Upper lobe of left lung (tissue), 6 donors: ENCODE data around the gene ERBIN. TPM values are rescaled to one million over a fixed set of nuclear protein-coding genes. Genes with fewer than 3 reads are reported as not detected.
"Not testable (repeated sequence)": the region's sequence is repeated elsewhere in the genome, so short reads cannot be mapped to it uniquely, and the experiment has no call there.

Experiments used
- ATAC-seq, 2 donors: fragments of 200-7000 bp; cut with Tn5 transposase; one replicate each; pipeline ENCODE4 v1.9.1; 2022; ENCODE audit warnings: mild to moderate bottlenecking in 2 of 2, moderate library complexity in 2 of 2; ENCODE audit not compliant: low FRiP score in 2 of 2
- DNase-seq, 2 donors: peaks; one replicate each; pipeline ENCODE4 v3.0.0-alpha.2; 2019 to 2020
- H3K27ac ChIP-seq, 4 donors: fragments of 200-600 bp; sonication (generic); one replicate each; pipeline ENCODE4 v1.5.1; 2016 to 2019
- H3K27me3 ChIP-seq, 4 donors: fragments of 200-600 bp; sonication (generic); one replicate each; pipeline ENCODE4 v1.5.1; 2017 to 2019
- H3K36me3 ChIP-seq, 4 donors: fragments of 200-600 bp; sonication (generic); one replicate each; pipeline ENCODE4 v1.5.1; 2016 to 2019
- H3K4me1 ChIP-seq, 4 donors: fragments of 200-600 bp; sonication (generic); one replicate each; pipeline ENCODE4 v1.5.1; 2018 to 2019
- H3K4me3 ChIP-seq, 4 donors: fragments of 200-600 bp; sonication (generic); one replicate each; pipeline ENCODE4 v1.5.1; 2017 to 2019; ENCODE audit warnings: mild to moderate bottlenecking in 2 of 4, moderate library complexity in 1 of 4
- H3K9me3 ChIP-seq, 4 donors: fragments of 200-600 bp; sonication (generic); one replicate each; pipeline ENCODE4 v1.5.1; 2018 to 2019
- EP300 ChIP-seq, 4 donors: sonication (generic); formaldehyde crosslinking; IDR thresholded peaks; one replicate each; pipeline ENCODE4 v1.5.1; 2017; ENCODE audit warnings: antibody characterized with exemption in 4 of 4, control low read depth in 2 of 4
- POLR2A ChIP-seq, 4 donors: fragments of 450-650 bp; IDR thresholded peaks; one replicate each; pipeline ENCODE4 v1.5.1; 2016 to 2017; ENCODE audit warnings: antibody characterized with exemption in 4 of 4, mild to moderate bottlenecking in 2 of 4
- POLR2AphosphoS5 ChIP-seq, 2 donors: sonication (generic); formaldehyde crosslinking; IDR thresholded peaks; one replicate each; pipeline ENCODE4 v1.5.1; 2017; ENCODE audit warnings: antibody characterized with exemption in 2 of 2
- WGBS, 2 donors: methylation state at CpG; one replicate each; pipeline ENCODE4 v1.1.5; 2017 to 2018; 5-methylcytosine and 5-hydroxymethylcytosine counted together
- total RNA-seq, 6 donors: library from RNA; depleted of rRNA in 4 of 6; stranded (reverse); fragments of >200 nt in 4 of 6; gene quantifications; one replicate each; pipeline versions ENCODE4 v1.1.0 to v1.2.1, GENCODE V29; 2016 to 2021
- TF ChIP-seq, protein P1 (sequence below), 6 experiments: fragments of 450-650 bp in 4 of 6; fragments of 200-600 bp in 2 of 6; sonication (generic) in 2 of 6; IDR thresholded peaks; one replicate each; pipeline ENCODE4 v1.5.1; 2016 to 2019; ENCODE audit warnings: antibody characterized with exemption in 6 of 6
- donor health status: DM: no; HTN: no; CAD: no; lungs with moderate emphysema.
- donor health status: DM: no; HTN: yes; CAD: no; lungs with severe emphysema.

Gene ERBIN
- total RNA-seq, 6 donors from 2014 or later = 21.0 to 111 (median 58.2) TPM

DNA sequence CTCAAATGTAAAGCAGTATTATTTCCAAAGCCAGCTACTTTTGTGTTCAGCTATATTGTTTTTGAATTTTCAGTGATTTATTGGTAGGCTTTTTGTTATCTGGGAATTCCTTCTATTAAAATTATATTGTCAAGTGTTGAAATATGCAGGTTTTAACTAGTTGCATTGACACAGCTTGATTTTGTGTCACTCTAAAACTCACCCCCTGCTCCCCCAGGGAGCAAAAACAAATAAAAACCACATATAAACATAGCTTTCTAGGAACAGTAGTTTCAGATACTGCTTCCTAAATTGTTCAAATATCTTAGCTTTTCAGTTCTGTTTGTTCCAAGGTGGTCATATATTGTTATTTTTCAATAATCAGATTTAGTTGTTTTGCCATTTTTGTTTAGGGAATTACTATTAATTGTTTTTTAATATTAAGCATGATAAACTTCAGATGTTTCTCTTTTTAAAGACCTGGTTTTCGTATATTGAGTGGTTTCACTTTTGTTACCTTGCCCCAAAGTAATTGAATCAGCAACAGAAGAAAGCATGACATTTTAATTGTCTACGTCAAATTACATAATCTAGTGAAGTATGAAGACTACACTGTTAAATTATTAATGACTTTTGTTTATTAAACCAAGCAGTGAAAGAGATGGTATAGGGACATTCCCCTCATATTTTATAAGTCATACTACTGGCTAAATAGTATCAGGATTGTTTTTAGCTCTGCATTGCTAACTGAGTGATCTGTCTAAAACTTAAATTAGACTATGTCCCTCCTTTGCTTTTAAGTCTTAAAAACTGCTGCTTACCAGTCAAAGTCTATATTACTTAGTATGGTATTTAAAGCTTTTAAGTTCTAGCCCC, 43.4 kb downstream of the ERBIN start:
- no peaks in the 10 kb centered on the region for H3K36me3 ChIP-seq
- no peak for ATAC-seq
- H3K27me3 ChIP-seq = no peaks in the 10 kb centered on the region
- peaks cover 29 to 53% (median 41%) of the 10 kb centered on the region in 4 donors for H3K4me1 ChIP-seq
- TF ChIP-seq EP300 (IDR thresholded peaks at IDR 0.05) (no peak), POLR2A (IDR thresholded peaks at IDR 0.05) (no peak)
- TF ChIP-seq, protein P1, sequence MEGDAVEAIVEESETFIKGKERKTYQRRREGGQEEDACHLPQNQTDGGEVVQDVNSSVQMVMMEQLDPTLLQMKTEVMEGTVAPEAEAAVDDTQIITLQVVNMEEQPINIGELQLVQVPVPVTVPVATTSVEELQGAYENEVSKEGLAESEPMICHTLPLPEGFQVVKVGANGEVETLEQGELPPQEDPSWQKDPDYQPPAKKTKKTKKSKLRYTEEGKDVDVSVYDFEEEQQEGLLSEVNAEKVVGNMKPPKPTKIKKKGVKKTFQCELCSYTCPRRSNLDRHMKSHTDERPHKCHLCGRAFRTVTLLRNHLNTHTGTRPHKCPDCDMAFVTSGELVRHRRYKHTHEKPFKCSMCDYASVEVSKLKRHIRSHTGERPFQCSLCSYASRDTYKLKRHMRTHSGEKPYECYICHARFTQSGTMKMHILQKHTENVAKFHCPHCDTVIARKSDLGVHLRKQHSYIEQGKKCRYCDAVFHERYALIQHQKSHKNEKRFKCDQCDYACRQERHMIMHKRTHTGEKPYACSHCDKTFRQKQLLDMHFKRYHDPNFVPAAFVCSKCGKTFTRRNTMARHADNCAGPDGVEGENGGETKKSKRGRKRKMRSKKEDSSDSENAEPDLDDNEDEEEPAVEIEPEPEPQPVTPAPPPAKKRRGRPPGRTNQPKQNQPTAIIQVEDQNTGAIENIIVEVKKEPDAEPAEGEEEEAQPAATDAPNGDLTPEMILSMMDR (IDR thresholded peaks at IDR 0.05) = no peak
- WGBS, 2 donors = 41 to 44% methylated on average over 2 of the region's 2 CpGs
- DNase-seq = no peak
- no peak overlapping the region for H3K27ac ChIP-seq
- H3K4me3 ChIP-seq = no peak overlapping the region
- no peaks in the 10 kb centered on the region for H3K9me3 ChIP-seq

DNA sequence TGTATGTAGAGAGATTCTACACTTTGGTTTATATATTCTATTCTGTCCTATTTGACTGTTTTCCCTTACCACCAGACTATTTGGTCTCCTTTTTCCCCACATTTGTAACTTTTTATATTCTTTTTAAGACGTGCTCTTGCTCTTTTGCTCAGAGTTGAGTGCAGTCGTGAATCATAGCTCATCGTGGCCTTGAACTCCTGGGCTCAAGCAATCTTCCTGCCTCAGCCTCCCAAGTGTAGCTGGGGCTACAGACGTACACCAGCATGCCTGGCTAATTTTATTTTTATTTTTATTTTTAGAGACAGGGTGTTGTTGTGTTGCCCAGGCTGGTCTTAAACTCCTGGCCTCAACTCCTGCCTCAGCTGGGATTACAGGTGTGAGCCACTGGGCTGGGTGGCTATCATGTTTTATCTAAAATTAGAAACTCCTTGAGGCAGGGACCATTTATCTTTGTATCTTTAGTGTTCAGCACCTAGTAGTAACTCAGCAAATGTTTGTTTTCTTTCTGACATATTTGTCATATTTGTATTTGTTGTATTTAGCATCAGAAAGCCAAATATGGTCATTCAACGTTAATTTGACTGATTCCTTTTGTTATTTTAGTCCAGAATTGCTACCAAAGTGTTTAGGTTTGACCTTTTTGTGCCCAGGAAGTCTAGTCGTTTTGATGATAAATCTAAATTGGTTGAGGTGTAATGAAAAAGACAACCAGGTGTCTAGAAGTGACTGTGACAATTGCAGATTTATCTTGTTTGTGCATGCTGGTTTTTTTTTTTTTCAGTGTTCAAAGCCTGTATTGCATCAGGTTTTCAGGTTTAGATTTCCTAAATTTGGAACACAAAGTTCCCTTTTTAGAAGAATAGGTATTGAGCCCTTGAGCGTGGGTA, 44.3 kb downstream of the ERBIN start:
- WGBS, 2 donors = 61 to 64% methylated on average over 7 of the region's 7 CpGs
- H3K36me3 ChIP-seq = no peaks in the 10 kb centered on the region
- H3K27ac ChIP-seq = no peak overlapping the region
- DNase-seq (no peak), ATAC-seq (no peak)
- H3K9me3 ChIP-seq = no peaks in the 10 kb centered on the region
- H3K27me3 ChIP-seq = no peaks in the 10 kb centered on the region
- no peak overlapping the region for H3K4me3 ChIP-seq
- peaks cover 25 to 48% (median 39%) of the 10 kb centered on the region in 4 donors for H3K4me1 ChIP-seq
- TF ChIP-seq EP300 (IDR thresholded peaks at IDR 0.05) (no peak), POLR2A (IDR thresholded peaks at IDR 0.05) (no peak), POLR2AphosphoS5 (IDR thresholded peaks at IDR 0.05) (no peak)
- TF ChIP-seq, protein P1 (IDR thresholded peaks at IDR 0.05) = no peak

DNA sequence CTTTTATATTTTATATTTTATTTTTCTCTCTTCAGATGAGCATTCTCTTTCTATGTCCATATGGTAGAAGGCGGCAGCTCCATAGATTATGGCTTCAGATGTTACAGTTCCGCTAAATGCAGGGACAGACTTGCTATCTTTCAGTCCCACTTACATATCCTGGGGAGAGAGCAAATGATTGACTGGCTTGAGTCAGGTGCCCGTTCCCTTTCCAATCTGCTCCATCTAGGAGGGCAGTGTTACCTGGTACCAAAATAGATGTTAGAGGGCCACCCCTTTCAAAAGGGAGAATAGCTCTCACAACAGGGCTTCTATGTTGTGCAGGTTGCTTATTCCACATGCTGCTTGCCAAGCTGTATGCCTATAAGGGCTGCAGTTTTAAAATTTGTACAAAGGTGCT, 45.3 kb downstream of the ERBIN start:
- TF ChIP-seq POLR2A (IDR thresholded peaks at IDR 0.05) (no peak), POLR2AphosphoS5 (IDR thresholded peaks at IDR 0.05) (no peak), EP300 (IDR thresholded peaks at IDR 0.05) (no peak)
- TF ChIP-seq, protein P1 (IDR thresholded peaks at IDR 0.05) = no peak
- Histone ChIP-seq H3K9me3 (no peaks in the 10 kb centered on the region), H3K4me1 (peaks cover 21 to 47% (median 36%) of the 10 kb centered on the region in 4 donors), H3K4me3 (no peak overlapping the region), H3K27me3 (no peaks in the 10 kb centered on the region), H3K27ac (no peak overlapping the region), H3K36me3 (no peaks in the 10 kb centered on the region)
- DNase-seq = no peak
- no peak for ATAC-seq
- WGBS, 2 donors = 89 to 90% methylated on average over 3 of the region's 3 CpGs

DNA sequence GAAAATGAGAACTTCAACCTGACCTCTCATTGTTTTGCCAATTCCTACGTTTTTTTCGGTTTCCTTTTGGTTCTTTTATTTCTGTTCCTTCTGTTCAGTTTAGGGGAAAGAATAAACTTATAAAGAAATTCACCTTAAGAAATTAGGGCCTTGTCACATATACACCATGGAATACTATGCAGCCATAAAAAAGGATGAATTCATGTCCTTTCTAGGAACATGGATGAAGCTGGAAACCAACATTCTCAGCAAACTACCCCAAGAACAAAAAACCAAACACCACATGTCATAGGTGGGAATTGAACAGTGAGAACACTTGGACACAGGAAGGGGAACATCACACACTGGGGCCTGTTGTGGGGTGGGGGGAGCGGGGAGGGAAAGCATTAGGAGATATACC, 46.5 kb downstream of the ERBIN start:
- H3K9me3 ChIP-seq, DNase-seq, H3K36me3 ChIP-seq, H3K27me3 ChIP-seq, ATAC-seq, H3K4me3 ChIP-seq, H3K27ac ChIP-seq: not testable (repeated sequence)
- WGBS, 2 donors = 92 to 95% methylated on average over 3 of the region's 3 CpGs
- H3K4me1 ChIP-seq = peaks cover 17 to 42% (median 28%) of the 10 kb centered on the region in 4 donors

DNA sequence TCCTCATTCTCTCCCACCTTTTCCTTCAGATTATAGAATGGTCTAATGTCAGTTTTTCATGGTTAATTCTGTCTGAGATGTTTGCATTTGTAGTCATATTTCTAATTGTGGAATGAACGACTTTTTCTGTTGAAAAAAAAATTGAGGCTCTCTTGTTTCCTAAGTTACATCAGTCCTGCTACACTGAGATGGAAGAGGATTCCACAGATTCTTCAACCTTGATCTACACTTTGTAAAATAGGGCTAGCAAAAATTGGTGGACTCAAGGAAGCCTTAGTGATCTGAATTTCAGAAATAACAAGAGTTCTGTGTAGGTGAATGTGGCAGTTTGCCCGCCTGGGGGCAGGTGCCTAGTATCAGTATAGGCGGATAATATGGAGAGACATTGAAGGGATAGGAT, 51.9 kb downstream of the ERBIN start:
- Histone ChIP-seq H3K27me3 (no peaks in the 10 kb centered on the region), H3K27ac (no peak overlapping the region), H3K4me3 (no peak overlapping the region), H3K36me3 (no peaks in the 10 kb centered on the region), H3K9me3 (no peaks in the 10 kb centered on the region), H3K4me1 (peaks cover 0 to 14% (median 6%) of the 10 kb centered on the region in 4 donors)
- TF ChIP-seq POLR2A (IDR thresholded peaks at IDR 0.05) (no peak), EP300 (IDR thresholded peaks at IDR 0.05) (no peak), POLR2AphosphoS5 (IDR thresholded peaks at IDR 0.05) (no peak)
- TF ChIP-seq, protein P1 (IDR thresholded peaks at IDR 0.05) = no peak
- 84 to 88% methylated on average over 3 of the region's 3 CpGs for WGBS, 2 donors
- no peak for ATAC-seq
- no peak for DNase-seq
